HS-27A (cell line): Measurements from ENCODE around the gene EEIG1.

Source experiments
- DNase-seq: peaks from one replicate; pipeline ENCODE4 v3.0.0-alpha.2; 2012; ENCODE audit warnings: low read depth, missing footprints

The EEIG1 gene

DNA sequence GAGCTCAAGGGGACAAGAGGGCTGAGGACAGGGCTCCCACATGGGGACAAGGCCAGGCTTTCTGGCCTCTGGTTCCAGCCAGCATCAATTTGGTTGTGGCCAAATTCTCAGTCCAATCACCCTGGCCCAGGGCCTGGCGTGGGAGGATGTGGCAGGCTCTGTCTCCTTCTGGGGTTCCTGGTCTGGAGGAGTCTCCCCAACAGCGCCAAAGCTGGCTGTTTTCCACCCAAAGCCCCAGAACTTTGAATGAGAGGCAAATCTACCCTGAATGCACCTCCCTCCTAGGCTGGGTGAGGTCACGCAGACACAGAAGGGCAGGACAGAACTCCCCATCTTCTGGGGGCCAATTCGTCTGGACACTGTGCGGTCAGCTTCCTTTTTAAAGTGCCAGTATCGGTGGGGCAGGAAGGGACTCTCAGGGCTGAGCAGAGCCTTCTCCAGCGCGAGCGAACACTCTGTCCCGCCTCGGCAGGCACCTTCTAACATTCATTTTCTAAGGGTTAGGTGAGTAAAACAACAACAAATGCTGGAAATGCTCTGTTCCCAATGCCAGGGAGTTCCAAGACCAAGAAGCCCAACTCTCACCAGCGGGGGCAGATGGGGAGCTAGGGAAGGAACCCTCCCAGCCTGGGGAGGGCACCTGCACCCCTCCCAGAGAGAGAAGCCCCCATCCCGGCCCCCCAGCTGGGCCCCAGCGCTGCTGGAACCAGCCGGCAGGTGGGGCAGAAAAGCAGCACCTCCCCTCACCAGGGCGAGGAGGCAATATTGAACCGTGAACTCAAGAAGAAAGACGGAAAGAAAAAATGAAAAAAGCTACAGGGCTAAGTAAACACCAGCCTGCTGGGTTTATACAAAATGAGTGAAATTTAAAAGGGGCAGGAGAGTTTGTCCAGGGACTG is 39.5 kb downstream of the EEIG1 start:
- DNase-seq, result no peak

DNA sequence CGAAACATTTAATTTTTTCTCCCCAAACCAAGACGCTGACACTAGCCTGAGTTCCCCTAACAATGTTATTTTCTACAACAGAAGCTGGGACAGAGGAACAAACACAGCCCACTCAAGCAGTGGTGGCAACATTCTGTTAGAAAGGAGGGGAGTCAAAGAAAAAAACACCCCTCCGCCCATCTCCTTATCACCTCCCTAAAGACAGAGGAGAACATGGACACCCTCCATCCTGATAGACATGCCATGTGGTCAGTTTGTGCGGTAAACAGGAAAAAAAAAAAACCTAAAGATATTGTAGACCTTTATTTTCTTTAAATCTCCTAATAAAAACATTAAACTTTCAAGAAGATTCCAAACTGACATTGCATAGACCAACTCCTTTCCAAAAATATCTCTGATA is 40.2 kb downstream of the EEIG1 start:
- no peak for DNase-seq

- DNase-seq, result no peak
These were observed 42.5 kb downstream of the EEIG1 start for GRCh38 chr9:127938298-127938690.

- no peak for DNase-seq
These were observed 43.1 kb downstream of the EEIG1 start, which contains the start of gene DPM2 for GRCh38 chr9:127937388-127938297. Gene DPM2 (minus strand): TSS chr9:127937854. CDS start chr9:127937820, 34 bp downstream.

- DNase-seq, result no peak
These were observed 43.8 kb downstream of the EEIG1 start for GRCh38 chr9:127937056-127937387.

DNA sequence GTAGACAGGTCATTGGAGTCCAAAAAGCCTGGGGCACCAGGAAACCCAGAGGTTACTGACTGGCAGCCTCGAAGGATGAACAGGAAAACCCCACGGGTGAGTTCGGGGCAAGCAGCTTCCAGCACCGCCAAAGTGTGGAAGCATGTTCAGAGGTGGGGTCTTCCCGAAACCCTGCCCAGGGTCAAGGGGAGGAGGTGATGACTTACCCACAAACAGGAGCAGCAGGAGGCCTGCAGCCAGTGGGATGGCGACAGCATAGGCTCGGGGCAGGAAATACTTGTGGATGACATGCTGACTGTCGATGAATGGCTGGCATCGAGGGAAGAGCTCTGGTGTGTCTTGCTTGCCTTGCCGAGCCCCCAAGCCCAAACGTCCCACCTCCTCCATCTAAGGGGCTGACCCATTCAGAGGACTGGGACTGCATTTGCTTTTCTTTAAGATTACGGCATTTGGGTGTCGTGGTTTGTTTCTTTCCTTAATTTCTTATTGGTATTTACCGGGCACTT is 44.4 kb downstream of the EEIG1 start:
- no peak for DNase-seq

DNA sequence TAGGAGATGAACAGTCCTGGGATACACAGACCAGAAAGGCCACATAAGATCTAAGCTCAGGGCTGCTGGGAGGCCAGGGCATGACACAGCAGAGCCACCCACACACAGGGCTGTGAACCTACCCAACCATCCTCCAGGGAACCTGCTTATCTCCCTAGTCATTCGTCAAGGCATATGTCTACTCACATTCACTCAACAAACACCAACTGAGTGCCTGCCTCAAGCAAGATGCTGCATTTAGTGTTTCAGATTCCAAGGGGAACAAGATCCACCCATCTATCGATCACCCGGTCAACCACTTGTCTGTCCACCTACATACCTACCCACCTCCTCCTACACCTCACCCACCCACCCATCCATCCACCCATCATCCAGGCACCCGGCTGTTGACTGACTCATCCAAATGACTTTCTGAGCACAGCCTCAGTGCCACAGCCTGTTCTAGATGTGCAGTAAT is 45.0 kb downstream of the EEIG1 start:
- no peak for DNase-seq

- no peak for DNase-seq
These were observed 45.8 kb downstream of the EEIG1 start for GRCh38 chr9:127934986-127935385.

- DNase-seq, result no peak
These were observed 46.5 kb downstream of the EEIG1 start for GRCh38 chr9:127934248-127934647.

DNA sequence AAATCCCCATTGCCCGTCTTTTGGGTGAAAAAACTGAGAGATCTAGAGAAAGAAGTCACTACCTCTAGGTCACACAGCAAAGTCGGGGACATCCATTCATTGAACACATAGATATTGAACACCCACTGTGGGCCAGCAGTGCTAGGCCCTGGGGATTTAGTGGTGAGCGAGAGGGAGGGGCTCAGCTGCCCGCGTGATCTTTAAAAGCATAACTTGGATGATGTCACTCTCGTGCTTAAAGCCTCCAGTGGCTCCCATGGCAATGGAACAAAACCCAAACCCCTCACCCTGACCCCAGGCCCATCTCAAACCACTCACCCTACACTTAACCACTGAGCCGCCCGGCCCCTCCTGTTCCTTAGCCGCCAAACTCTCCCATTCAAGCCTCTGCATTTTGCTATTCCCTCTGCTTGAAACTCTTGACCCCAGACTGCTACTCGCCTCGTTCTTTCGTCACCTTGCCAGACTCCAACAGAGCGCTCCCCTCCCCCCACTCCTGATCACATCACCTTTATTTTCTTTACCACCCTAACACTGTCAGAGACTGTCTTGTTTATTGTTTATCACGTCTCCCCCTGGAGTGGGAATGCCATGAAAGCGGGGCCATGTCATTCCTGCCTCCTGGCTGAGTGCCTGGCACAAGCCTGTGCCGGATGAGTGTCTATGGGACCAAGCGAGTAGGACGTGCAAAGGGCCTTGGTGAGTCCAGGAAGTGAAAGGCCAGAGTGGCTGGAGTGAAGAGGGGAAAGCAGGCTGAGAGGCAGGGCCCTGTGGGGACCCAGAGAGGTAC is 49.5 kb downstream of the EEIG1 start:
- DNase-seq, result no peak
